ENCODE measurements around the gene IFNK. TPM values are rescaled to one million over a fixed set of nuclear protein-coding genes. Genes with fewer than 3 reads are reported as not detected.

IFNK gene
- total and polyA plus RNA-seq, 5 experiments from 2014 or later: not detected

GRCh38 chr9:27548055-27548741, 24.1 kb downstream of the IFNK start:
- Mint-ChIP-seq H3K4me3 (no peak overlapping the region), H3K27me3 (no peaks in the 10 kb centered on the region), H3K27ac (no peak overlapping the region), H3K4me1 (no peaks in the 10 kb centered on the region), H3K36me3 (peaks cover under 1 to 73% (median 20%) of the 10 kb centered on the region in 3 donors), H3K9me3 (peaks cover 0 to 2% (median 0%) of the 10 kb centered on the region in 9 donors)
- DNase-seq: no peak
- no peak for ATAC-seq
- POLR2A ChIA-PET: no interaction called here

- Mint-ChIP-seq H3K27ac (no peak overlapping the region), H3K9me3 (peaks cover 0 to under 1% (median 0%) of the 10 kb centered on the region in 9 donors), H3K4me1 (no peaks in the 10 kb centered on the region), H3K4me3 (no peak overlapping the region), H3K27me3 (no peaks in the 10 kb centered on the region), H3K36me3 (peaks cover 4 to 75% (median 24%) of the 10 kb centered on the region in 3 donors)
- no peak for ATAC-seq
- DNase-seq: no peak
- POLR2A ChIA-PET: no interaction called here
These were observed 25.2 kb downstream of the IFNK start for GRCh38 chr9:27549196-27549755.

DNA sequence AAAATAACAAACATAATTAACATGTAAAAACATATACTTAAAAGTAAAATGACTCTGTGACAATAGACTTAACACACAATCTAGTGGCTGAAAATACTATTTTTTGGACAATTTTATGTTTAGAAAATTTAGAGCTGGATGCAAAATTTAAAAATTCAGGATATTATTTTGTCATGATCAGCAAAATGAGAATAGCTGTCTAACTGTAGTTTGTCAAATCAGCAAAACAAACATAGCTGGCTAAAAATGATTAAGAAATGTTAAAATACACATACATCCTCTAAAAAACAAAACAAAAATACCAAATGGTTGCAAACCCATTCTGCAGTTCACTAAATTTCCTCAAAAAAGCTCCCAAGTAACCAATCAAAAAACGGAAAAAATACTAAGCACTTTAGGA, 30.6 kb downstream of the IFNK start:
- Mint-ChIP-seq H3K27me3 (no peaks in the 10 kb centered on the region), H3K9me3 (no peaks in the 10 kb centered on the region), H3K4me3 (no peak overlapping the region), H3K4me1 (no peaks in the 10 kb centered on the region), H3K27ac (no peak overlapping the region), H3K36me3 (peaks cover 4 to 76% (median 38%) of the 10 kb centered on the region in 3 donors)
- DNase-seq (no peak), ATAC-seq (no peak)
- POLR2A ChIA-PET: interaction anchor here (0.7 kb wide), 1 partner anchor 559 kb away, joined by 4 read pairs; no protein-coding TSS in a partner anchor

- no peak for ATAC-seq
- DNase-seq: no peak
- no peak overlapping the region for H3K4me3 Mint-ChIP-seq
- POLR2A ChIA-PET: no interaction called here
- H3K27ac Mint-ChIP-seq: no peak overlapping the region
- H3K36me3 Mint-ChIP-seq: peaks cover 4 to 79% (median 38%) of the 10 kb centered on the region in 3 donors
- peaks cover 0 to under 1% (median 0%) of the 10 kb centered on the region in 4 donors for H3K4me1 Mint-ChIP-seq
- no peaks in the 10 kb centered on the region for H3K9me3 Mint-ChIP-seq
- no peaks in the 10 kb centered on the region for H3K27me3 Mint-ChIP-seq
These were observed 32.4 kb downstream of the IFNK start for GRCh38 chr9:27556470-27556869.

DNA sequence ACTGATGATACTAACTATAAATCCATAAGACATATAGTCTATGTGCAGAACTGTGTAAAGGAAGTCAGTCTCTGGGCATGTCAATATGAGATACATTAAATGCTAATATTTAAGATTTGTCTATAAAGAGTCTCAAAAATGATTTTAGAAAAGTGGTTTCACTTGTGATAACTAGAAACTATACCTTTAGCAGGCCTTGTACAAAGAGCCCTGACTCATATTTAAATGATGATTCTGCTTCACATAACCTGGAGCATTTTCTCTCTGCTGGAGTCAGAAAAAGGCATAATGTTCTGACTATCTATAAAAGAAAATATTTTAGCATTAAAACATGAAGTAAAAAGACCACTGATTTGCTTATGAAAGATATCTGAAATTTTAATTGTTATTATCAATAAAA, 34.2 kb downstream of the IFNK start:
- Mint-ChIP-seq H3K4me3 (no peak overlapping the region), H3K4me1 (peaks cover 0 to 5% (median 2%) of the 10 kb centered on the region in 4 donors), H3K9me3 (no peaks in the 10 kb centered on the region), H3K36me3 (peaks cover 6 to 72% (median 33%) of the 10 kb centered on the region in 3 donors), H3K27ac (no peak overlapping the region), H3K27me3 (no peaks in the 10 kb centered on the region)
- no peak for DNase-seq
- POLR2A ChIA-PET: interaction anchor here (0.5 kb wide), 1 partner anchor 36 kb away, joined by 3 read pairs; no protein-coding TSS in a partner anchor
- ATAC-seq: no peak

- no peak overlapping the region for H3K27ac Mint-ChIP-seq
- H3K36me3 Mint-ChIP-seq: peaks cover 4 to 68% (median 26%) of the 10 kb centered on the region in 3 donors
- no peaks in the 10 kb centered on the region for H3K9me3 Mint-ChIP-seq
- no peak overlapping the region for H3K4me3 Mint-ChIP-seq
- POLR2A ChIA-PET: interaction anchor here (1.7 kb wide), 1 partner anchor 13 kb away, joined by 4 read pairs; the partner anchor contains the start of gene C9orf72
- no peaks in the 10 kb centered on the region for H3K27me3 Mint-ChIP-seq
- DNase-seq (no peak), ATAC-seq (no peak)
- peaks cover 2 to 23% (median 15%) of the 10 kb centered on the region in 4 donors for H3K4me1 Mint-ChIP-seq
These were observed 36.4 kb downstream of the IFNK start for GRCh38 chr9:27560457-27560856.

GRCh38 chr9:27561685-27562084, 37.6 kb downstream of the IFNK start:
- Mint-ChIP-seq H3K27ac (no peak overlapping the region), H3K36me3 (peaks cover 4 to 65% (median 24%) of the 10 kb centered on the region in 3 donors), H3K4me1 (peaks cover 2 to 27% (median 18%) of the 10 kb centered on the region in 4 donors), H3K27me3 (no peaks in the 10 kb centered on the region), H3K4me3 (no peak overlapping the region), H3K9me3 (no peaks in the 10 kb centered on the region)
- POLR2A ChIA-PET: no interaction called here
- DNase-seq (no peak), ATAC-seq (no peak)

DNA sequence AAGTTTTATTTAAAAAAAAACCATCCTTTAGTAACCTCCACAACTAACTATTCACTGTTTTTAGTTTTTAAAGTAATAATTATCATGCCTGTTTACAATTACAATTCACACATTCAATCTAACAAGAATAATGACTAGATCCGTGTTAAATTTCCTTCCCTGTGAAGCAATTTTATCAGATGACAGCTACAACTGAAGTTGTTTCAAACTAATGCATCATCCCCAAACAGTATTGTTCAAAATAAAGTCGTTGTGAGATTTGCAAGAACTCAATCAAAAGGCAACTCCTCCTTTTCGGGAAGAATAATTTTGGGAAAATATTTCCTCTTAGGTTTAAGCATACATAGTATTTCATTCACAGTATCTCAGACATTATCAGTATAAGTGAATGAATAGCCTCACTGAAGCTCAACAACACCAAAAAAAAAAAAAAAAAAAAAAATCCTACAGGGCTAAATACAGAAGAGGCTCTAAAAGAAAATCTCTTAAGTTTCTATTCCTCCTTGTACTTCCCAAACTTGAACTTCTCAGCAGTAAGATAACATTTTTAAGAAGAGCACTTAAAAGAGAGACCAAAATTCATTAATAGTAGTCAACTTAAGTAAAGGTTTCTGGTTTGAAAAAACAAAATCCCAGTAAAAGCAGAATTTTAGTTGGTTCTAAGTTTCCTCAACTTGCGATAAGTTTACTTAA, 39.8 kb downstream of the IFNK start:
- DNase-seq (no peak), ATAC-seq (no peak)
- Mint-ChIP-seq H3K27me3 (no peaks in the 10 kb centered on the region), H3K27ac (peak overlapping the region in 9 of 10 donors; percentile 1 to 85 (median 43)), H3K4me3 (peak overlapping the region in 3 of 10 donors; percentile 35 to 47 (median 36)), H3K4me1 (peaks cover 6 to 41% (median 29%) of the 10 kb centered on the region in 4 donors), H3K36me3 (peaks cover 4 to 60% (median 18%) of the 10 kb centered on the region in 3 donors), H3K9me3 (no peaks in the 10 kb centered on the region)
- POLR2A ChIA-PET: no interaction called here

- DNase-seq (no peak), ATAC-seq (peak; percentile 46 to 48)
- Mint-ChIP-seq H3K36me3 (peaks cover 4 to 52% (median 18%) of the 10 kb centered on the region in 3 donors), H3K27ac (peak overlapping the region; percentile 10 to 81 (median 67)), H3K4me1 (peaks cover 6 to 41% (median 29%) of the 10 kb centered on the region in 4 donors), H3K27me3 (no peaks in the 10 kb centered on the region), H3K9me3 (no peaks in the 10 kb centered on the region), H3K4me3 (peak overlapping the region in 8 of 10 donors; percentile 19 to 72 (median 52))
- POLR2A ChIA-PET: interaction anchor here (0.6 kb wide), 1 partner anchor 51 kb away, joined by 5 read pairs; no protein-coding TSS in a partner anchor
These were observed 40.6 kb downstream of the IFNK start for GRCh38 chr9:27564670-27565069.

DNA sequence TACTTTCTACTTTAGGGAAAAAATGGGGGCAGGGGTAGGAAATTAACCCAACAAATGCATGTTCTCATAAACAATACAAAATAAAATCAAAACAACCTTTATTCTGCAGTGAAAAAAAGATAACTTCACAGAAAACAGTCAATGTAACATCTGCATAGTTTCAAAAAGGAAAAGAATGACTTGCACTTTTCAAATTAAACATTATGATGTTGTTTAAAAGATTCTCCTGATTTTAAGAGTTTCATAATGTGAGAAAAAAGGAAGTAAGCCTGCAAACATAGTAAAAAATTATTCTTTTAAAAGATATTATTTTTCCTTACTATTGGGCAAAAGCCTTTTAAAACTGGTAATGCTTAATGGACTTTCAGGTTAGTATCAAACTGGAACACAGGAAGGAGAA, 41.6 kb downstream of the IFNK start:
- POLR2A ChIA-PET: no interaction called here
- DNase-seq: no peak
- H3K27ac Mint-ChIP-seq: peak overlapping the region in 5 of 10 donors; percentile 10 to 79 (median 69)
- peaks cover 4 to 44% (median 18%) of the 10 kb centered on the region in 3 donors for H3K36me3 Mint-ChIP-seq
- no peaks in the 10 kb centered on the region for H3K9me3 Mint-ChIP-seq
- ATAC-seq: no peak
- no peak overlapping the region for H3K4me3 Mint-ChIP-seq
- H3K4me1 Mint-ChIP-seq: peaks cover 6 to 42% (median 30%) of the 10 kb centered on the region in 4 donors
- no peaks in the 10 kb centered on the region for H3K27me3 Mint-ChIP-seq

DNA sequence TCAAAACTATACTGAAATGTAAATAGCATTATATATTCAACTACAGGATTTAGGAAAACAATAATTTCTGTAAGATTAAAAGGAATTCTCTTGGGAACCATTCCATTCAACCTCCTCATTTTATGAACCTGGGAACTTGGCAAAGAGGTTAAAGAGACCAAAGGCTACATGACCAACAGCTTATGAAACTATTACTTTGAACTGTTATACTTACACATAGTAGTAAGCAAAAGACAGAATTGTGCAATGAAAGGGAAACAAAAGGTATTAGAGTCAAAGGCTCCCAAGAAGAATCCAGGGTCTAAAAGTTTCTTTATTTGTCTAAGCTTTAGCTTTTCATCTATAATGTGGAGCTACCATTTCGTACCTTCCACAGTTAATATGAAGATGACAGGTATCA, 42.0 kb downstream of the IFNK start:
- DNase-seq (no peak), ATAC-seq (no peak)
- Mint-ChIP-seq H3K27ac (no peak overlapping the region), H3K27me3 (no peaks in the 10 kb centered on the region), H3K36me3 (peaks cover 4 to 41% (median 18%) of the 10 kb centered on the region in 3 donors), H3K9me3 (no peaks in the 10 kb centered on the region), H3K4me3 (no peak overlapping the region), H3K4me1 (peaks cover 6 to 46% (median 32%) of the 10 kb centered on the region in 4 donors)
- POLR2A ChIA-PET: no interaction called here

GRCh38 chr9:27569406-27569805, 45.3 kb downstream of the IFNK start:
- no peak overlapping the region for H3K27ac Mint-ChIP-seq
- H3K4me3 Mint-ChIP-seq: no peak overlapping the region
- H3K36me3 Mint-ChIP-seq: peaks cover 0 to 23% (median 10%) of the 10 kb centered on the region in 3 donors
- POLR2A ChIA-PET: no interaction called here
- DNase-seq: no peak
- peaks cover 20 to 59% (median 42%) of the 10 kb centered on the region in 4 donors for H3K4me1 Mint-ChIP-seq
- H3K9me3 Mint-ChIP-seq: peaks cover 0 to 2% (median 0%) of the 10 kb centered on the region in 9 donors
- ATAC-seq: no peak
- no peaks in the 10 kb centered on the region for H3K27me3 Mint-ChIP-seq

Measured in naive thymus-derived CD8-positive, alpha-beta T cell (primary cell).